Left lung (tissue), 10 donors: ENCODE data around the gene LPCAT1. TPM values are rescaled to one million over a fixed set of nuclear protein-coding genes. Genes with fewer than 3 reads are reported as not detected.
A peak's percentile ranks its signal among the peaks of the same experiment; 100 is the strongest.
"Not testable (repeated sequence)": the region's sequence is repeated elsewhere in the genome, so short reads cannot be mapped to it uniquely, and the experiment has no call there.

ENCODE experiments used
- ATAC-seq: fragments of 200-7000 bp; cut with Tn5 transposase; one replicate; pipeline ENCODE4 v1.9.1; 2020; ENCODE audit warnings: moderate library complexity
- DNase-seq, 4 donors: peaks; one replicate each; pipeline ENCODE4 v3.0.0-alpha.2; 2013 to 2020
- H3K27ac ChIP-seq, 2 donors: fragments of 200-600 bp; sonication (generic) in 1 of 2; one replicate each; pipeline versions ENCODE4 v1.5.0 to v1.8.0; 2020 to 2021
- H3K27me3 ChIP-seq, 2 donors: fragments of 200-600 bp; sonication (generic) in 1 of 2; one replicate each; pipeline versions ENCODE4 v1.5.0 to v1.8.0; 2020 to 2021
- H3K36me3 ChIP-seq, 2 donors: fragments of 200-600 bp; sonication (generic) in 1 of 2; one replicate each; pipeline versions ENCODE4 v1.5.0 to v1.8.0; 2020 to 2021
- H3K4me1 ChIP-seq, 2 donors: fragments of 200-600 bp; one replicate each; pipeline ENCODE4 v1.8.0; 2021
- H3K4me3 ChIP-seq, 2 donors: fragments of 200-600 bp; sonication (generic) in 1 of 2; one replicate each; pipeline versions ENCODE4 v1.5.0 to v1.8.0; 2020 to 2021; ENCODE audit warnings: mild to moderate bottlenecking in 1 of 2
- H3K9me3 ChIP-seq, 2 donors: fragments of 200-600 bp; sonication (generic) in 1 of 2; one replicate each; pipeline versions ENCODE4 v1.5.0 to v1.8.0; 2020 to 2021
- intact Hi-C, 2 donors: fragments of 100-400 bp; cut with DNase I; formaldehyde crosslinking; loops; one replicate each; pipeline versions ENCODE4 v1.11.2 to v1.14.2; 2022
- polyA plus RNA-seq, 6 donors: library from polyadenylated mRNA; unstranded; fragments of 120-200 nt; gene quantifications; one replicate each; pipeline ENCODE4 v1.2.1, GENCODE V29; 2013; ENCODE audit not compliant: insufficient read length in 6 of 6
- total RNA-seq, 2 donors: library from RNA; stranded (reverse); fragmentation: NEBNext Ultra II Directional; extraction: Animal tissue kit (Norgen Biotek cat#: 25700); gene quantifications; one replicate each; pipeline ENCODE4 v1.2.1, GENCODE V29; 2021
- TF ChIP-seq, protein P1 (sequence below), 2 donors: fragments of 200-600 bp; sonication (generic) in 1 of 2; IDR thresholded peaks; one replicate each; pipeline versions ENCODE4 v1.5.0 to v1.8.0; 2021; ENCODE audit warnings: antibody characterized with exemption in 2 of 2
- donor health status: DM: no; HTN: yes; CAD: no.
- donor health status: DM: no; HTN: no; CAD: no.

LPCAT1 gene
- total and polyA plus RNA-seq, 8 donors: 106 to 751 (median 148) TPM

DNA sequence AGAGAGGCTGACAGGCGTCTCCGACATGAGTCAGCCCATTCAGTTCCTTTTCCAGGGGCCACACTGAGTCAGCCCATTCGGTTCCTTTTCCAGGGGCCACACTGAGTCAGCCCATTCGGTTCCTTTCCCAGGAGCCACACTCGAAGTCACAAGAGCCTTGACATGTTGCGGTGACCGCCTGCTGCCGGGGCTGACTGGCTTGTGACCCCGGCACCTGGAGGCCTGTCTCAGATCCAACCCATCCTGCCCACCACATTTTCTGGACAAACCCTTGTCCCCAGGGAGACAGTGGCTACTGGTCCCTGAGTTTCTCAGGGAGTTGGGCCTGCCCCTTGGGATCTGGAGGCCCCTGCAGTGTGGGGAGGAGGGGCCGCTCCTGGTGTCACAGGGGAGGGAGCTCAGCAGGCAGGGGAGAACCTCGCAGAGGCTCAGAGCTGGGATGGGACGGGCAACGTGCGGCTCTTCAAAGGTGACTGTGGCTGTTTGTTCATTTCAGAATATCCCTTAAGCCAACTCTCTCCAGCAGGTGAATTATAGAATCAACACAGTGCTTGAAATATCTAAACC, 40.5 kb upstream of the LPCAT1 start:
- intact Hi-C loops: no loop called here
- H3K27me3 ChIP-seq: no peaks in the 10 kb centered on the region
- no peaks in the 10 kb centered on the region for H3K36me3 ChIP-seq
- DNase-seq: peak in 2 of 4 donors; percentile 88 to 90
- H3K4me3 ChIP-seq: no peak overlapping the region
- no peaks in the 10 kb centered on the region for H3K9me3 ChIP-seq
- peak; percentile 85 for ATAC-seq
- TF ChIP-seq, protein P1, sequence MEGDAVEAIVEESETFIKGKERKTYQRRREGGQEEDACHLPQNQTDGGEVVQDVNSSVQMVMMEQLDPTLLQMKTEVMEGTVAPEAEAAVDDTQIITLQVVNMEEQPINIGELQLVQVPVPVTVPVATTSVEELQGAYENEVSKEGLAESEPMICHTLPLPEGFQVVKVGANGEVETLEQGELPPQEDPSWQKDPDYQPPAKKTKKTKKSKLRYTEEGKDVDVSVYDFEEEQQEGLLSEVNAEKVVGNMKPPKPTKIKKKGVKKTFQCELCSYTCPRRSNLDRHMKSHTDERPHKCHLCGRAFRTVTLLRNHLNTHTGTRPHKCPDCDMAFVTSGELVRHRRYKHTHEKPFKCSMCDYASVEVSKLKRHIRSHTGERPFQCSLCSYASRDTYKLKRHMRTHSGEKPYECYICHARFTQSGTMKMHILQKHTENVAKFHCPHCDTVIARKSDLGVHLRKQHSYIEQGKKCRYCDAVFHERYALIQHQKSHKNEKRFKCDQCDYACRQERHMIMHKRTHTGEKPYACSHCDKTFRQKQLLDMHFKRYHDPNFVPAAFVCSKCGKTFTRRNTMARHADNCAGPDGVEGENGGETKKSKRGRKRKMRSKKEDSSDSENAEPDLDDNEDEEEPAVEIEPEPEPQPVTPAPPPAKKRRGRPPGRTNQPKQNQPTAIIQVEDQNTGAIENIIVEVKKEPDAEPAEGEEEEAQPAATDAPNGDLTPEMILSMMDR (IDR thresholded peaks at IDR 0.05): no peak
- peaks cover 11 to 45% of the 10 kb centered on the region in 2 donors for H3K4me1 ChIP-seq
- H3K27ac ChIP-seq: peak overlapping the region; percentile 68 to 77

DNA sequence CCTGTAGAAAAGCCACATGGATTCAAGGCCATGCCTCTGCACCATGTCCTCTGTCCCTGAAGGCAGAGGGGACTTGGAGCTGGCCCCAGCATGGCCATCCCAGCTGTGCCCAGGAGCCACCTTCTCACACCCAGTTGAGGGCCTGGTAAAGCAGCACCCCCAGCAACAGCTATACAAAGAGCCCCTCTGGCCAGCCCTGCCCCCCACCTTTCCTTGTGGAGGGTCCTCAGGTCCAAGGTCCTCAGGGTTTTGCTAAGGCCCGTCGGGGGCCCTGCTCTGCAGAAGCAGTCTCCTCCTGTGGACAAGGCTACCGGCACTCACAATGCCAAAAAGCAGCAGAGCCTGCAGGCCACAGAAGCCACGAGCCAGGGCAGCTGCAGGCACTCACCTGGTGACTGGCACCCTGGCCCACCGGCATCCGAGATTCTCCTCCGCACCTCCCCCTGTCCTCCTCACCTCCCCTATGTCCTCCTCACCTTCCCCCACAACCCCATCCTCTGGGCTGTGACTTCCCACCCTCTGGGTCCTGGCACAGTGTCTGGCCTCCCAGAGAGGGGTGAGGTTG, 39.9 kb upstream of the LPCAT1 start:
- Histone ChIP-seq H3K4me3 (peak overlapping the region in 1 of 2 donors; percentile 25), H3K27ac (peak overlapping the region; percentile 68 to 77), H3K9me3 (no peaks in the 10 kb centered on the region), H3K4me1 (peaks cover 11 to 44% of the 10 kb centered on the region in 2 donors), H3K36me3 (no peaks in the 10 kb centered on the region), H3K27me3 (no peaks in the 10 kb centered on the region)
- TF ChIP-seq, protein P1 (IDR thresholded peaks at IDR 0.05): no peak
- ATAC-seq (peak; percentile 2), DNase-seq (peak in 1 of 4 donors; percentile 77)
- intact Hi-C loops: no loop called here

DNA sequence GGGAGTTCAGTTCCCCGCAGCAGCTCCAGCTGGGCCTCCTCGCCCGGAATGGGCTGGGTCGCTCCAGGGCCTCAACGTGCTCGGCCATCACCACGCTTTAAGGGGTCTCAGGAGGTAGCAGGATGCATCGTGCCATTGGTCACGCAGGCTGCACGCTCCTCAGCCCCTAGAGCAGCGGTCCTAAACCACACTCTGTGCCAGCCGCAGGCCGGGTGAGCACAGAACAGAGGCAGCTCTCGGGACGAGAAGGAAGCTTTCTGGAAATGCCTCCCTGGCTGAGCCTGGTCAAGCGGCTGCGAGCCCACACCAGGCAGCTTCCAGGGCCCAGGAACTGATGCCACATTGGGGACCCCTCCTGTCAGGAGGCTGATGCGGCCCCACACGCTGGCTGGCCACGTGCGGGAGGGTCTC, 39.3 kb upstream of the LPCAT1 start:
- no peaks in the 10 kb centered on the region for H3K36me3 ChIP-seq
- DNase-seq (peak in 1 of 4 donors; percentile 66), ATAC-seq (no peak)
- TF ChIP-seq, protein P1 (IDR thresholded peaks at IDR 0.05): no peak
- H3K27ac ChIP-seq: peak overlapping the region in 1 of 2 donors; percentile 68
- H3K4me3 ChIP-seq: peak overlapping the region in 1 of 2 donors; percentile 25
- H3K9me3 ChIP-seq: no peaks in the 10 kb centered on the region
- intact Hi-C loops: no loop called here
- peaks cover 11 to 38% of the 10 kb centered on the region in 2 donors for H3K4me1 ChIP-seq
- no peaks in the 10 kb centered on the region for H3K27me3 ChIP-seq

DNA sequence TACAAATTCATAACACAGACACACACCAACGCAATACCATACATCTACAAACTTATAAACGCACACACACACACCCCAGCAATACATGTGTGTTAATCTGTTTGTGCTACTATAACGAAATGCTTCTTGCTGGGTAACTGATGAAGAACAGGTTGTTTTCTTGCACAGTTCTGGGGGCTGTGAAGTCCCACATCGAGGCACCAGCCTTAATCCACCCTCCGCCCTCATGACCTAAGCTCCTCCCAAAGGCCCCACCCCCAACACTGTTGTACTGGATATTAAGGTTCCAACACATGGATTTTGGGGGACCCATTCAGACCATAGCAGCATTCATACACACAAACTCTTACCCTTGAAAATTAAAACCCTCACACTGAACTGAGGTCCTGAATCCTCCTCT, 38.8 kb upstream of the LPCAT1 start:
- no peaks in the 10 kb centered on the region for H3K36me3 ChIP-seq
- H3K9me3 ChIP-seq: no peaks in the 10 kb centered on the region
- no peak overlapping the region for H3K27ac ChIP-seq
- H3K4me1 ChIP-seq: peaks cover 6 to 33% of the 10 kb centered on the region in 2 donors
- intact Hi-C loops: no loop called here
- no peaks in the 10 kb centered on the region for H3K27me3 ChIP-seq
- no peak for DNase-seq
- ATAC-seq: no peak
- TF ChIP-seq, protein P1 (IDR thresholded peaks at IDR 0.05): no peak
- peak overlapping the region in 1 of 2 donors; percentile 25 for H3K4me3 ChIP-seq

DNA sequence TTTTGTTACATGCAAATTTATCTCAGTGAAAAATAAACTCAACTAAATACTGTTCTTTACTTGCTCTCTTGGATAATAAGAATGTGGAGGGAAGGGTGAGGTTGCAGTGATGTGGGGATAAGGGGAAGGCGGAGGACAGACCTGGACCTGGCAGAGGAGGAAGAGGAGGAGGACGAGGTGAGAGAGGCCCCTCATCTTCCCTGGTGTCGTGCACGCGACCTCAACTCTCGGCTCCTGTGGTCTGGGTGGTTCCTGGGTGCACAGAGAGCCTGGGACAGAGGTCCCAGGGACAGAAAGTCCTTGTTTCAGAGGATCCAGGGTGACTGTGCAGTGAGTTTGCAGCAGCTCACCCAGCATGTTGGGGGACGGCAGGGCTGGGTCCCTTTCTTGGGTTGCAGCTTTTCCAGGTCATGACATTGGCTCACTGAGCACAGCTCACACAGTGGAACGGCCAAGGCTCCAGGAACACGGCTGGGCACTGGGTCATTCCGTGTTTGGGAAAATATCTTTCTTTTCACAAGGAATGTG, 37.7 kb upstream of the LPCAT1 start:
- ATAC-seq (no peak), DNase-seq (peak in 1 of 4 donors; percentile 54)
- H3K36me3 ChIP-seq: no peaks in the 10 kb centered on the region
- no peak overlapping the region for H3K27ac ChIP-seq
- peaks cover 6 to 32% of the 10 kb centered on the region in 2 donors for H3K4me1 ChIP-seq
- H3K9me3 ChIP-seq: no peaks in the 10 kb centered on the region
- no peaks in the 10 kb centered on the region for H3K27me3 ChIP-seq
- no peak overlapping the region for H3K4me3 ChIP-seq
- intact Hi-C loops: no loop called here
- TF ChIP-seq, protein P1 (IDR thresholded peaks at IDR 0.05): no peak

DNA sequence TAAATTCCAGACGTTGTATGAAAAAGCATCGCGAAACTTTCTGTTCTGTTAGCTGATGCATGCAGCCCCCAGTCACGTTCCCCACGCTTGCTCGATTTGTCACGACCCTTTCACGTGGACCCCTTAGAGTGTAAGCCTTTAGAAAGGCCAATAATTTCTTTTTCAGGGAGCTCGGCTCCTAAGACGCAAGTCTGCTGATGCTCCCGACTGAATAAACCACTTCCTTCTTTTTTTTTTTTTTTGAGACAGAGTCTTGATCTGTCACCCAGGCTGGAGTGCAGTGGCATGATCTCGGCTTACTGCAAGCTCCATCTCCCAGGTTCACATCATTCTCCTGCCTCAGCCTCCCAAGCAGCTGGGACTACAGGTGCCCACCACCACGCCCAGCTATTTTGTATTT, 36.7 kb upstream of the LPCAT1 start:
- H3K4me3 ChIP-seq, intact Hi-C loops, H3K27ac ChIP-seq, H3K36me3 ChIP-seq, H3K27me3 ChIP-seq, DNase-seq, ATAC-seq, H3K9me3 ChIP-seq: not testable (repeated sequence)
- peaks cover 9 to 37% of the 10 kb centered on the region in 2 donors for H3K4me1 ChIP-seq
